ENCODE data around the gene RPRD1B. TPM values are rescaled to one million over a fixed set of nuclear protein-coding genes. Genes with fewer than 3 reads are reported as not detected.

RPRD1B gene
- total RNA-seq, 1 donor from 2014 or later: 39.4 TPM

DNA sequence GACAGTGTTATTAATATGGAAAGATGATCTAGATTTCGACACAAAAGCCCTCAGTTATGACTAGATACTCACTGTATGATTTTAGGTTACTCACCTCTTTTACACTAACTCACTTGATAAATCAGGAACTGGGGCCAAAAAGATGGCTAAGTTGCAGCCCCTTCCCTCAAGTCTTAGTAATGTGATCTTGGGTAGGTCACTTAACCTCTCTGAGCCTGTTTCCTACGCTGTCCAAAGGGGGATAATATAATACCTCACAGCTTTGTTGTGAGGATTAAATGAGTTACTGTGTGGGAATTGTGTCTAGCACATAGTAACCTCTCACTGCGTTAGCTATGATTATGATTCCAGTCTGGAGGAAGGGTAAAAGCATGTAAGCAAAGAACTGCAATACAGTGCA is 1.6 kb upstream of the RPRD1B start:
- Mint-ChIP-seq H3K27ac (peak overlapping the region; percentile 98), H3K9me3 (no peaks in the 10 kb centered on the region), H3K4me1 (ENCODE audit: low read depth) (peaks cover 54% of the 10 kb centered on the region), H3K4me3 (ENCODE audit: low read depth) (peak overlapping the region; percentile 99), H3K27me3 (ENCODE audit: low read depth) (no peaks in the 10 kb centered on the region), H3K36me3 (ENCODE audit: low read depth) (peaks cover 41% of the 10 kb centered on the region)
- no peak for DNase-seq (ENCODE audit: low spot score)
- intact Hi-C loops (cut with micrococcal nuclease): no loop called here

DNA sequence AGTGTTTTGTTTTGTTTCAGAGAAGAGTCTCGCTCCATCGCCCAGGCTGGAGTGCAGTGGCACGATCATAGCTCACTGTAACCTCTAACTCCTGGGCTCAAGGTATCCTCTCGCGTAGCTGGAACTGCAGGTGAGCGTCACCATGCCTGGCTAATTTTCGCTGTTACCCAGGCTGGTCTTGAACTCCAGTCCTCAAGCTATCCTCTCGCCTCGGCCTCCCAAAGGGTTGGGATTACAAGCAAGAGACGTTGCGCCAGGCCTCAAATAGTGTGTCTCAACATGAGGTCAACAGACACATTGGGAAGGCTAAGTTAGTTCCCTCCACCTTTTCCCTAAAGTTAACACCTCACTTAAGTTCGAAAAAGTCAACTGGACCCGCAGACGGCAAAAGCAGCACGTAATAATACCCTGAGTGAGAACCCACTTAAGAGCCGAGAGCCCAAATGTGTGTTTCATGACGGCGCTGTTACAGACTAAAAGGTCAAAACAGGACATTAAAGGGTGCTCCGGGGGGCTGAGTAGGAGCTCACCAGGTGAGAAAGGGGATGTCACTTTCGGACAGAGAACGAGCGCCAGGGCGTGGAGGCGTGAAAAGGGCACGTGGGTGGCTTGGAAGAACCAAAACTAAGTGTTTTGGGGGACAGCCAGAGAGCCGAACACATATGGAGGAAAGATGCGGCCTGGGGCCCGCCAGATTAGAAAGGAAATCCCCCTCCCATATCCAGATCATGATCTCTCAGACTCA is 789 bp upstream of the RPRD1B start:
- peaks cover 45% of the 10 kb centered on the region for H3K36me3 Mint-ChIP-seq (ENCODE audit: low read depth)
- intact Hi-C loops (cut with micrococcal nuclease): no loop called here
- peak overlapping the region; percentile 98 for H3K27ac Mint-ChIP-seq
- H3K9me3 Mint-ChIP-seq: no peaks in the 10 kb centered on the region
- H3K4me3 Mint-ChIP-seq (ENCODE audit: low read depth): peak overlapping the region; percentile 99
- DNase-seq (ENCODE audit: low spot score): no peak
- no peaks in the 10 kb centered on the region for H3K27me3 Mint-ChIP-seq (ENCODE audit: low read depth)
- H3K4me1 Mint-ChIP-seq (ENCODE audit: low read depth): peaks cover 59% of the 10 kb centered on the region

DNA sequence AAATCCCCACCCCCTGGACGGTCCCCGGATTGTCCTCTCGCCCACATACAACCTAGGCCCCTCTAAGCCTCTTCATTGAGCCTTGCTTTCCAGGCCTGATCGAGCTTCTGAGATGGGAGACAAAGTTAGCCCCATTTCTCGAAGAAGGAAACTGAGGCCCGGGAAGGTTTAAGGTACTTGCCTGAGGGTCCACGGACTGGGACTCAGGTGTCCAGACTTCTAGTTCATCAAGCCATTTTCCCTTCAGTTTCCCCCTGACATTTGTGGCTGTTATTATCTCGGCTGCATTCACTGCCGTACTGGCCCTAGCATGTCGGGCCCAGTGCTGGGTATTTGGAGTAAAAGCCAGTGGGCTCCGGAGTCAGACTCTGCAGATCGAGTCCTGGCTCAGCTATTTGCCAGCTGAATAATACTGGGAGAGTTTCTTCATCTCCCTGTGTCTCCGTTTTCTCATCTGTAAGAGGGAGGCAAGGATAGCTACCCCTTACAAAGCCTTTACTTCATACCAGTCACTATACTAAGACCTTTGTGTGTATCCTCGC is 633 bp downstream of the RPRD1B start:
- H3K36me3 Mint-ChIP-seq (ENCODE audit: low read depth): peaks cover 36% of the 10 kb centered on the region
- H3K9me3 Mint-ChIP-seq: no peaks in the 10 kb centered on the region
- peak overlapping the region; percentile 98 for H3K27ac Mint-ChIP-seq
- DNase-seq (ENCODE audit: low spot score): no peak
- intact Hi-C loops (cut with micrococcal nuclease): no loop called here
- peaks cover 49% of the 10 kb centered on the region for H3K4me1 Mint-ChIP-seq (ENCODE audit: low read depth)
- no peaks in the 10 kb centered on the region for H3K27me3 Mint-ChIP-seq (ENCODE audit: low read depth)
- peak overlapping the region; percentile 99 for H3K4me3 Mint-ChIP-seq (ENCODE audit: low read depth)

DNA sequence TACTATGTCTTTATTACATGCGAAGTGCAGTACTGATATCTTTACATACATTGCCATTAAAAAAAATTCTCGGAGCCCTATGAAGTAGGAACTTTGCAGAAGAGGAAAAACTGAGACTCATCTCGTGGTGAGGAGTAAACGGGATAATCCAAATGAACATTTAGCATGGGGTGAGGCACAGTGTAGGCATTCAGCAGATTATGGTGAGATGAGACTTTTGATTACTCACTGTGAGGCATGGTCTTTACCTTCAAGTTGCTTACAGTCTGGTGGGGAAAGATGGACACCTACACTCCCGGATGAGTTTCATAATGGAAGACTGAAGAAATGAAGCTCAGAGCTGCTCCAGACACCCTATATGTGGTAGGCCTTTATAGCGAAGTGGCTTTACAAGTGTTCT is 1.4 kb downstream of the RPRD1B start:
- H3K9me3 Mint-ChIP-seq: no peaks in the 10 kb centered on the region
- peak overlapping the region; percentile 99 for H3K4me3 Mint-ChIP-seq (ENCODE audit: low read depth)
- H3K27me3 Mint-ChIP-seq (ENCODE audit: low read depth): no peaks in the 10 kb centered on the region
- H3K4me1 Mint-ChIP-seq (ENCODE audit: low read depth): peaks cover 46% of the 10 kb centered on the region
- H3K27ac Mint-ChIP-seq: peak overlapping the region; percentile 98
- intact Hi-C loops (cut with micrococcal nuclease): no loop called here
- peaks cover 31% of the 10 kb centered on the region for H3K36me3 Mint-ChIP-seq (ENCODE audit: low read depth)
- DNase-seq (ENCODE audit: low spot score): no peak

DNA sequence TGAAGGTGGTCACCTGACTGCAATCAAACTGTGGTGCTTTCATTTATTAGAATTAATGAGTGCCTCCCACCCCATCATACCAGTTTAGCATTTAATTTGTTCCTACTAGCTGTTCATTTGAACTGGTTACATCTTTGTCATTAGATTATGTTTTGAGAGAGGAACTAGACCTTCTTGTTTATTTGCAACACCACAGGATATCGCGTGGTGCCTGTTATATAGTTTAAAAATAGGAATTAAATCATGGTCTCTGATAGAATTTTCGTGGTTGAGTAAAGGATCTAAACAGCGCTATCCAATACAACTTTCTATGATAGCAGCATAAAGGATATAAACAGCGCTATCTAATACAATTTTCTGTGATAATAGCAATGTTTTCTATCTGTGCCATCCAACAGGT is 2.8 kb downstream of the RPRD1B start:
- Mint-ChIP-seq H3K27ac (no peak overlapping the region), H3K4me1 (ENCODE audit: low read depth) (peaks cover 34% of the 10 kb centered on the region), H3K9me3 (no peaks in the 10 kb centered on the region), H3K4me3 (ENCODE audit: low read depth) (no peak overlapping the region), H3K36me3 (ENCODE audit: low read depth) (peaks cover 40% of the 10 kb centered on the region), H3K27me3 (ENCODE audit: low read depth) (no peaks in the 10 kb centered on the region)
- intact Hi-C loops (cut with micrococcal nuclease): no loop called here
- no peak for DNase-seq (ENCODE audit: low spot score)

DNA sequence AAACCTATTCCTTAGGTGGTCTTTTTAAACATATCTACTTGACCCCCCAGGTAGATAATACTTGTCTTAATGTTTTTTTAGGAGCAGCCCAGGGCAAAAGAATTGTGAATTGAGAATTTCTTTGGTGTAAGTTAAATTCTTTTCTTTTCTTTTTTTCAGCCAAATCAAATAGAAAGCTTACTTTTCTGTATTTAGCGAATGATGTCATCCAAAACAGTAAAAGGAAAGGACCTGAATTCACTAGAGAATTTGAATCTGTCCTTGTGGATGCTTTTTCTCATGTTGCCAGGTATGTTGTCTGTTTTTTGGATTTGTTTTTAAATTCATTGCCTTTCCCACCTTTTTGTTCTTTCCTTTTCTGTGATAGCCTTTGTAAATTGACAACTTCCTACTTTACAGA is 6.7 kb downstream of the RPRD1B start:
- Mint-ChIP-seq H3K27me3 (ENCODE audit: low read depth) (no peaks in the 10 kb centered on the region), H3K36me3 (ENCODE audit: low read depth) (peaks cover 55% of the 10 kb centered on the region), H3K4me3 (ENCODE audit: low read depth) (no peak overlapping the region), H3K9me3 (no peaks in the 10 kb centered on the region), H3K27ac (peak overlapping the region; percentile 33), H3K4me1 (ENCODE audit: low read depth) (peaks cover 28% of the 10 kb centered on the region)
- no peak for DNase-seq (ENCODE audit: low spot score)
- intact Hi-C loops (cut with micrococcal nuclease): no loop called here

DNA sequence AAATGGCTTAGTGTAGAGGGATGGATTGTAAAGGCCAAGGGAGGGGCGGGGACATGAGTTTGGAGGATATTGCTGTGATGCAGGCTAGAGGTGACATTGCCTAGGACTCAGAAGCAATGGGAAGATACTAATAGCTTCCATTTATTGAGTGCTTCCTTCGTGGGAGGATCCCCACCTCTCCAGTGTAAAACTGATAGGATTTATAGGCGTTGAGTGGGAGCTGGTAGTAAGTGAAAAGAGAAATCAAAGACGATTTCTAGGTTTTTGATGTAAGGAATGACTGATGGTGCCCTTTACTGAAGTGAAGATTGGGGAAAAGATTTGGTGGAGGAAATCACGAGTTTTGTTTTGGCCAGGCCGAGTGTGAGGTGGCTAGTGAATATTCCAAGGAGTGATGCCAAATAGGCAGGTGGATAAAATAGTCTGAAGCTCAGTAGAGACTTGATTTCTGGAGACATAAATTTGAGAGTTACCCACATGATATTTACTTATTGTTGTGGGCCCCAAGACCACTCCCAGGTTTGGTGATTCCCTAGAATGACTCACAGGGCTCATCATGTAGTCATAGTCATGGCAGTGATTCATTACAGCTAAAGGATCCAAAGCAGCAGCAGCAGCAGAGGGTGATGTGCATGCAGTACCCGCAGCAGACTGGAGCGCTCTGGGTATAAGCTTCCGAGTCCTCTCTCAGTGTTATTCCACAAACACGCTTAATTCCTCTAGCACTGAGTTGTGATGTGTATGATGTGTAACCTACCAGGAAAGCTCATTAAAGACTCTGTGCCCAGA is 10.2 kb downstream of the RPRD1B start:
- DNase-seq (ENCODE audit: low spot score): no peak
- Mint-ChIP-seq H3K4me1 (ENCODE audit: low read depth) (peaks cover 30% of the 10 kb centered on the region), H3K4me3 (ENCODE audit: low read depth) (no peak overlapping the region)

DNA sequence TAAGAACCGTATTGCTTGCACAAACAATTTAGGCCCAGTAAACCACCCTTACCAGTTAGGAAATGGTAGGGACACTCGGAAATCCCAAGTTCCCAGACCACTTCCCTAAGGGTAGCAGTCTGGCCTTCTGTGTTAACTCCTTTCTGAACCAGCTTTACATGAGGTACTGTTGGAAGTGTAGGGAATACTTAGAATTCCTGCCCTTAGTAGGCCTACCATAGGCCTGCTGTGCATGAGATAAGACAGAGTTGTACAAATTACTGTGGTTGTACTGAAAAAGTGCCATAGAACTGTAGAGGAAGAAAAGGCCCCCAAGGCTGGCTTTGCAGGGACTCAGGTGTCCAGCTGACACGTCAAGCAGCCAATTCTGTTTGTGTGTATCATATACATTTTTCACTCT is 11.1 kb downstream of the RPRD1B start:
- Mint-ChIP-seq H3K27me3 (ENCODE audit: low read depth) (no peaks in the 10 kb centered on the region), H3K9me3 (no peaks in the 10 kb centered on the region), H3K36me3 (ENCODE audit: low read depth) (peaks cover 60% of the 10 kb centered on the region), H3K27ac (no peak overlapping the region), H3K4me1 (ENCODE audit: low read depth) (peaks cover 30% of the 10 kb centered on the region), H3K4me3 (ENCODE audit: low read depth) (no peak overlapping the region)
- intact Hi-C loops (cut with micrococcal nuclease): no loop called here
- no peak for DNase-seq (ENCODE audit: low spot score)

More for the DNA sequence above, 10.2 kb downstream of the RPRD1B start:
- peak overlapping the region; percentile 54 for H3K27ac Mint-ChIP-seq
- no peaks in the 10 kb centered on the region for H3K27me3 Mint-ChIP-seq (ENCODE audit: low read depth)
- H3K9me3 Mint-ChIP-seq: no peaks in the 10 kb centered on the region
- intact Hi-C loops (cut with micrococcal nuclease): no loop called here
- peaks cover 57% of the 10 kb centered on the region for H3K36me3 Mint-ChIP-seq (ENCODE audit: low read depth)

DNA sequence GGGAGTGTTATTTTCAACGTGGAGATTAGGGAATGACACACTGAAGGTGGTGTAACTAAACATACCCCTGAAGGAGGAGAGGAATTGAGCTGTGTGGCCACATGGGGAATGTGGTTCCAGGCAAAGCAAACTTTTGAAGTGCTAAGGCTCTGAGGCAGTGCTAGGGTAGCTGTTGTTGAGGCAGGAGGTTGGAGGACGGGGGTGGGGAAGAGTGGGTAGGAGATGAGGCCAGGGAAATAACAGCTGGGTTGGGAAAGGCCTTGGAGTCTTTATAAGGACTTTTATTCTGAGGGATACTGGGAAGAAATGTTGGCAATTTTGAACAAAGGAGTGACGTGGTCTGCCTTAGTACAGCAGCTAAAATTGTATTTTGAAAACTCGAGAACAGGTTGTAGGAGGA is 13.0 kb downstream of the RPRD1B start:
- DNase-seq (ENCODE audit: low spot score): no peak
- intact Hi-C loops (cut with micrococcal nuclease): no loop called here
- Mint-ChIP-seq H3K4me1 (ENCODE audit: low read depth) (peaks cover 41% of the 10 kb centered on the region), H3K27ac (peak overlapping the region; percentile 31), H3K27me3 (ENCODE audit: low read depth) (no peaks in the 10 kb centered on the region), H3K9me3 (no peaks in the 10 kb centered on the region), H3K4me3 (ENCODE audit: low read depth) (no peak overlapping the region), H3K36me3 (ENCODE audit: low read depth) (peaks cover 55% of the 10 kb centered on the region)

DNA sequence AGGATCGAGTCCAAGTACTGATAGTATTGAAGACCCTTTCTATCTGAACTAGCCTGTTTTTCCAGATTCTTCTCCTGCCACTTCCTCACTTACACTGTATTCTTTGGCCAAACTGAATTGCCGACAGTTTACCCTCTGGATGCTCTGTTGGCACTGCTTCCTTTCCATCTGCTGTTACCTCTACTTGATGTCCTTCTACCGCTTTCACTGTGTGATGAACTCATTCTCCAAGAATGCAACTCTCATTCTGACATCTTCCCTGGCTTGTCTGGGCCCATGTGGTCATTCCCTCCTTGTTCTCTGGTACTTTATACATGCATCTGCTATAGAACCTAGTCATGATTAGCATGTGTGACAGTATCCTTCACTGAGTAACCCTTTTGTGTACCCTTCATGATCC is 16.3 kb downstream of the RPRD1B start:
- Mint-ChIP-seq H3K27me3 (ENCODE audit: low read depth) (no peaks in the 10 kb centered on the region), H3K9me3 (no peaks in the 10 kb centered on the region), H3K36me3 (ENCODE audit: low read depth) (peaks cover 37% of the 10 kb centered on the region), H3K4me1 (ENCODE audit: low read depth) (peaks cover 35% of the 10 kb centered on the region), H3K4me3 (ENCODE audit: low read depth) (no peak overlapping the region), H3K27ac (no peak overlapping the region)
- intact Hi-C loops (cut with micrococcal nuclease): loop anchor here (10.0 kb wide), 1 partner anchor 45 kb away; no protein-coding TSS in a partner anchor
- no peak for DNase-seq (ENCODE audit: low spot score)

DNA sequence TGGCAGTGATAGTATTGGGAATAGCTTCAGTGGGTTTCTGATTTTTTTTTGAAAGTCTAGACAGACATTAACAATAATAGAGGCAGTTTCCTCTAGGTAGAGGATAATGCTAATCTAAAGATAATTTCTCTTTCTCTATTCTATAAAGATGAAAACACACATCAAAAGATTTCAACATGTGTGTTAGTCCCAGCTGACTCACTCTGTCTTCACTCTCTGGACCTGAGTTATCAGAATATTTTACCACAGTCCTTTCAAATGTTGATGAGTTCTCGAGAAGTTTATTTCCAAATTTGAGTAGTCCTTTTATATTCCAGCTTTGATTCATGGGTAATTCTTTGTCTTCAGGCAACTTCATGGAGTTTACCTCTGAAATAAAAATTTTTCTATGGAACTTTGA is 17.1 kb downstream of the RPRD1B start:
- no peaks in the 10 kb centered on the region for H3K27me3 Mint-ChIP-seq (ENCODE audit: low read depth)
- intact Hi-C loops (cut with micrococcal nuclease): loop anchor here (10.0 kb wide), 1 partner anchor 46 kb away; no protein-coding TSS in a partner anchor
- peaks cover 42% of the 10 kb centered on the region for H3K36me3 Mint-ChIP-seq (ENCODE audit: low read depth)
- peaks cover 39% of the 10 kb centered on the region for H3K4me1 Mint-ChIP-seq (ENCODE audit: low read depth)
- H3K27ac Mint-ChIP-seq: no peak overlapping the region
- DNase-seq (ENCODE audit: low spot score): no peak
- H3K4me3 Mint-ChIP-seq (ENCODE audit: low read depth): no peak overlapping the region
- no peaks in the 10 kb centered on the region for H3K9me3 Mint-ChIP-seq

DNA sequence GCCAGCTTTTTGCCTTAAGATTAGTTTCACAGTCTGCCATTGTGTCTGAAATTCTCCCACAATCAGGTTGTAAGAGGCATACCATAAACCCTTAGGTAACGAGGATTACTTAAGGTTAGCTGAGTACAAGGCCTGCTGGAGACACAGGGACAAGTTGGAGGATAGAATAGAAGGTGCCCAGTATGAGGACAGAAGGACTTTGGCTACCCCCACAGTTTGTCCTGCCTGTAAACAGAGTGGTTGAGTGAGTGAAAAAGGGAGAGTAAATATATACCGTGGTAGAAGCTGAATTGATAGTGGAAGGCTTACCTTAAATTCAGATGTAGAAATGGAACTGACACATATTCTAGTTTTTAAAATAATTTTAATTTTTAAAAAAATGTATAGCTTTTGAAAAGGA is 19.3 kb downstream of the RPRD1B start:
- no peaks in the 10 kb centered on the region for H3K9me3 Mint-ChIP-seq
- intact Hi-C loops (cut with micrococcal nuclease): loop anchor here (10.0 kb wide), 1 partner anchor 48 kb away; no protein-coding TSS in a partner anchor
- no peaks in the 10 kb centered on the region for H3K27me3 Mint-ChIP-seq (ENCODE audit: low read depth)
- H3K36me3 Mint-ChIP-seq (ENCODE audit: low read depth): peaks cover 43% of the 10 kb centered on the region
- H3K4me3 Mint-ChIP-seq (ENCODE audit: low read depth): no peak overlapping the region
- H3K27ac Mint-ChIP-seq: no peak overlapping the region
- no peak for DNase-seq (ENCODE audit: low spot score)
- peaks cover 42% of the 10 kb centered on the region for H3K4me1 Mint-ChIP-seq (ENCODE audit: low read depth)

DNA sequence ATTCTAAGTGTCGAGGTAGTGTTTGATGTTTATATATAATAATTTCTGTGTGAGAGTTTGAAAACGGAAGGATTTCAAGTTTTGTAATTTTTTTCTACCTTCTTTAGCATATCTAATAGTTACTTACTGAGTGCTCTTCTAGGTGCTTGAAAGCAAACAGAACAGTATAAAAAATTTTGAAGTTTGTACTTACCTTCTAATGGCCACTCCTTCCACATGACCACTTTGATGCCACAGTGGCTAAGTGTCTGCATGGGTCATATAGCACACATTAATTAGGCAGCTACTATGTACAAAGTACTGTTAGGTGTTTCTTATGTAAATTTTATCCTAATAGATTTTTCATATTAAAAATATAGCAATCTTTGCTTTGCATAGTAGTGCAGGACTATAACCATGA is 21.1 kb downstream of the RPRD1B start:
- H3K36me3 Mint-ChIP-seq (ENCODE audit: low read depth): peaks cover 49% of the 10 kb centered on the region
- no peaks in the 10 kb centered on the region for H3K9me3 Mint-ChIP-seq
- H3K4me3 Mint-ChIP-seq (ENCODE audit: low read depth): no peak overlapping the region
- intact Hi-C loops (cut with micrococcal nuclease): loop anchor here (10.0 kb wide), 1 partner anchor 50 kb away; no protein-coding TSS in a partner anchor
- no peaks in the 10 kb centered on the region for H3K27me3 Mint-ChIP-seq (ENCODE audit: low read depth)
- peaks cover 41% of the 10 kb centered on the region for H3K4me1 Mint-ChIP-seq (ENCODE audit: low read depth)
- no peak overlapping the region for H3K27ac Mint-ChIP-seq
- no peak for DNase-seq (ENCODE audit: low spot score)

Measured in activated T-helper 2 cell treated with anti-CD3 and anti-CD28 coated beads, Interferon-gamma antibody, Interleukin-2, Interleukin-4, amounts not matched to agents 10 μg/mL and 5 μg/mL and 100 μg/mL, durations not matched to agents 14 hours and 24 hours and 36 hours (primary cell).